ENCODE results near the gene ABHD6. TPM values are rescaled to one million over a fixed set of nuclear protein-coding genes. Genes with fewer than 3 reads are reported as not detected.
A peak's percentile ranks its signal among the peaks of the same experiment; 100 is the strongest.

The ABHD6 gene, protein sequence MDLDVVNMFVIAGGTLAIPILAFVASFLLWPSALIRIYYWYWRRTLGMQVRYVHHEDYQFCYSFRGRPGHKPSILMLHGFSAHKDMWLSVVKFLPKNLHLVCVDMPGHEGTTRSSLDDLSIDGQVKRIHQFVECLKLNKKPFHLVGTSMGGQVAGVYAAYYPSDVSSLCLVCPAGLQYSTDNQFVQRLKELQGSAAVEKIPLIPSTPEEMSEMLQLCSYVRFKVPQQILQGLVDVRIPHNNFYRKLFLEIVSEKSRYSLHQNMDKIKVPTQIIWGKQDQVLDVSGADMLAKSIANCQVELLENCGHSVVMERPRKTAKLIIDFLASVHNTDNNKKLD
- 26.4 and 28.2 TPM in 2 replicates for total RNA-seq

DNA sequence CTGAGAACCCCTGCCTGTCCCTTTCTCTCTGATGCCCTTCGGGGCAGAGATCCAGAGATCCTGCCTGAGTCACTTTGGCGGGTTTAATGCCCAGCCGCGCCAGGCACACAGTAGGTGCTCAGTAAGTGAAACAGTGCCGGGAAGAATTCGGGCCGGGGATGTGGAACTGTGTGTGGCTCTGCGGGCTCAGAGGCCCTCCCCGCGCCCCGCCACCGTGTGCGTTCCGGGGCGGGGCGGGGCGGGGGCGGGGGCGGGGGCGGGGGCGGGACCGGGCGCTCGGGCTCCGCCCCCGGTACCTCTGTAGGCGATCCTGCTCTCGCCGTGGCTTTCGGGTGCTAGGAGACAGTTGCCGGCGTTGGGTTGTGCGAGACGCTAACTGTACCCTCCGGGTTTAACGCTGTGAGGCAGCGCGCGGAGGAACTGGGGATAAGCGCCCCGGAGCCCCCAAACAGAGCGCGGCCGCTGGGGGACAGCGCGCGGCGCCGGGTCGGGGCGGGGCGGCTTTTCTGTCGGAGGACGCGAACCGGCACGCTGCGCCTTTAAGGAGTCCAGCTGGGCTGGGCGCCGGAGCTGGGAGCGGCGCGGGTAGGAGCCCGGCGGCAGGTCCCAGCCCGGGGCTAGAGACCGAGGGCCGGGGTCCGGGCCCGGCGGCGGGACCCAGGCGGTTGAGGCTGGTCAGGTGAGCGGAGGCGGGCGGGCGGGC, at the start of gene ABHD6:
Gene ABHD6 (plus strand): TSS at position 555 of the 703 bp plus-strand sequence. CDS start 18,795 bp downstream, outside the sequence.
- peak within 1 kb of the TSS; percentile 86 for H3K27ac Mint-ChIP-seq
- DNase-seq (ENCODE audit: low spot score), result peak; percentile 79
- intact Hi-C loops (cut with micrococcal nuclease), result loop anchor here (1.0 to 10.0 kb wide), 7 partner anchors 21 to 257 kb away; partner anchors contain the start of genes HTD2, KCTD6, PDHB and RPP14
- H3K27me3 Mint-ChIP-seq (ENCODE audit: low read depth), result peaks cover 16% of the 10 kb centered on the region
- peaks cover 25% of the 10 kb centered on the region for H3K4me1 Mint-ChIP-seq (ENCODE audit: low read depth)
- peaks cover 4% of the 10 kb centered on the region for H3K36me3 Mint-ChIP-seq (ENCODE audit: low read depth)
- H3K9me3 Mint-ChIP-seq, result no peaks in the 10 kb centered on the region
- peak within 1 kb of the TSS; percentile 97 for H3K4me3 Mint-ChIP-seq (ENCODE audit: low read depth)

DNA sequence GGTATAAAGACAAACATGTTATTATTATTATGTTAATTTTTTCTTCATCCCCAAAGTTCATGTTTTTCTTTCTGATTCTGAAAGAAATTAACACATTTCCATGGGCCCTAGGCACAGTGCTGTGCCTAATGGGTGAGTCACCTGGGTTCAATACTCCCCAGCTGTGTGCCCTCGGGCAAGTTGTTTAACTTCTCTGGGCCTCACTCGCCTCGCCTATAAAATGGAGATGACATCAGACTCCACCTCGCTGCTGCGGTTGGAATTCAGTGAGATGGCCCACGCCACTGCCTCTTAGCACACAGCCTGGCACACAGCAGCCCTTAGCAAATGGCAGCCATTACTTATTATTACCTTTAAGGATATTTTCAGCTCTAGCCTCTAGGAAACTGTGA, 49.4 kb upstream of the ABHD6 start:
- no peak overlapping the region for H3K27ac Mint-ChIP-seq
- intact Hi-C loops (cut with micrococcal nuclease), result loop anchor here (5.0 to 10.0 kb wide), 2 partner anchors 49 to 227 kb away; partner anchors contain the start of gene ABHD6
- no peak overlapping the region for H3K4me3 Mint-ChIP-seq (ENCODE audit: low read depth)
- H3K4me1 Mint-ChIP-seq (ENCODE audit: low read depth), result peaks cover 3% of the 10 kb centered on the region
- no peaks in the 10 kb centered on the region for H3K27me3 Mint-ChIP-seq (ENCODE audit: low read depth)
- H3K9me3 Mint-ChIP-seq, result no peaks in the 10 kb centered on the region
- no peaks in the 10 kb centered on the region for H3K36me3 Mint-ChIP-seq (ENCODE audit: low read depth)
- no peak for DNase-seq (ENCODE audit: low spot score)

DNA sequence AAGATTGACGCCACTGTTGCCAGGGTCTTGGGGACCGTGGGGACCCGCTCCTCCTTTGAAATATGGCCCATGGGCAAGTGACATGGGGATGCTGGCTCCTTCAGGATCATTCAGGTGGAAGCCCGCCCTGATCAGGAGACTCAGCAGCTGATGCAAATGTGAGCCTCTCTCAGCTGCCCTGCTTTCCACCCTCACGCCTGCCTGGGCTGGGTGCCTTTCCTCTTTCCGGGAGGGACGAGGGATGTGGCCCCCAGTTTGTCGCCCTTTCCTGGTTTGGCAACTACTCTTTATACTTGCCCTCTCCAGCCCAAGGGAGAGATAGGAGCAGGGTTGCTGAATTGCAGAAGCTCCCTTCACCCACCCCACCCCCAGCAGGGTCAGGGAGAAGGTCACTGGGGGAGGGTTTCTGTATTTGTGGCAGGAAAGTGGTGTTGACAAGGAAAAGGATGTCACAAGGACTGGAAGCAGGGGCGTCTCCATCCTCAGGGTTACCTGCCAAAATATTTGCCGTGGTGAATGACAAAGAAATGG, 48.6 kb upstream of the ABHD6 start:
- Mint-ChIP-seq H3K36me3 (ENCODE audit: low read depth) (no peaks in the 10 kb centered on the region), H3K27me3 (ENCODE audit: low read depth) (no peaks in the 10 kb centered on the region), H3K4me1 (ENCODE audit: low read depth) (peaks cover 3% of the 10 kb centered on the region), H3K9me3 (no peaks in the 10 kb centered on the region), H3K27ac (no peak overlapping the region), H3K4me3 (ENCODE audit: low read depth) (no peak overlapping the region)
- intact Hi-C loops (cut with micrococcal nuclease), result loop anchor here (5.0 to 10.0 kb wide), 2 partner anchors 48 to 226 kb away; partner anchors contain the start of gene ABHD6
- no peak for DNase-seq (ENCODE audit: low spot score)

- DNase-seq (ENCODE audit: low spot score), result no peak
- intact Hi-C loops (cut with micrococcal nuclease), result loop anchor here (5.0 to 10.0 kb wide), 2 partner anchors 48 to 225 kb away; partner anchors contain the start of gene ABHD6
- H3K4me3 Mint-ChIP-seq (ENCODE audit: low read depth), result no peak overlapping the region
- H3K27me3 Mint-ChIP-seq (ENCODE audit: low read depth), result no peaks in the 10 kb centered on the region
- no peak overlapping the region for H3K27ac Mint-ChIP-seq
- no peaks in the 10 kb centered on the region for H3K9me3 Mint-ChIP-seq
- H3K36me3 Mint-ChIP-seq (ENCODE audit: low read depth), result no peaks in the 10 kb centered on the region
- H3K4me1 Mint-ChIP-seq (ENCODE audit: low read depth), result peaks cover 3% of the 10 kb centered on the region
These were observed 47.9 kb upstream of the ABHD6 start for GRCh38 chr3:58189691-58190090.

DNA sequence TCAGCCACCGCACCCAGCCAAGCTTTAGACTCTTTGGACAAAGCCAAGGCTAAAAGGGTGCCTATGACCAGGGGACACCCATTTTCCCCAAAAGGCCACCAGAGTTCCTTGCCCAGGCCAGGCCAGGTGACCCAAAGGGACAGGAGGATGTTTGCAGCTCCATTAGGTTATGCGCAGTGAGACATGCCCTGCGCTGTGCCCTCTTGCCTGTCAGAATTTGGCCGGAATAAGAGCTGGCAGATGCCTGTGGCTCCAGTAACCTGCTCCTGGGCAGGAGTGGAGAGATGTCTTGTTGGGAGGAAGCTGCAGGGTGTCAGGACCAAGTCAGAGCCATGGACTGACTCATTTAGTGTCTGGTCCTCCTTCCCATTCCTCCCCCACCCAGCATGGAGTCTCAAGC, 47.3 kb upstream of the ABHD6 start:
- Mint-ChIP-seq H3K27me3 (ENCODE audit: low read depth) (no peaks in the 10 kb centered on the region), H3K4me3 (ENCODE audit: low read depth) (no peak overlapping the region), H3K36me3 (ENCODE audit: low read depth) (no peaks in the 10 kb centered on the region), H3K4me1 (ENCODE audit: low read depth) (peaks cover 3% of the 10 kb centered on the region), H3K27ac (no peak overlapping the region), H3K9me3 (no peaks in the 10 kb centered on the region)
- no peak for DNase-seq (ENCODE audit: low spot score)
- intact Hi-C loops (cut with micrococcal nuclease), result no loop called here

DNA sequence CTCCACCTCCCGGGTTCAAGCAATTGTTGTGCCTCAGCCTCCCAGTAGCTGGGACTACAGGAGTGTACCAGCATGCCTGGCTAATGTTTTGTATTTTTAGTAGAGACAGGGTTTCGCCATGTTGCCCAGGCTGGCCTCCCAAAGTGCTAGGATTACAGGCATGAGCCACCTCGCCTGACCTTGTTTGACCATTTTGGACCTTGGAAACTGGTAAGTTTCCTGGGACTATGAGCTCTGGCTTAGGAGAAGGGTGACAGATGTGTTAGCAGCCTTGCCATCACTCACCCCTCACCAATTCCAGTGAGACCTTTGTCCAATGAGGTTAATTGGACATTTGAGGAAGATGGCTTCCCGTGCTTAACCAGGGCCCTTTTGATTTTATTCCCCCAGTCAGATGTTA, 46.7 kb upstream of the ABHD6 start:
- Mint-ChIP-seq H3K9me3 (no peaks in the 10 kb centered on the region), H3K4me3 (ENCODE audit: low read depth) (no peak overlapping the region), H3K27ac (no peak overlapping the region), H3K27me3 (ENCODE audit: low read depth) (no peaks in the 10 kb centered on the region), H3K36me3 (ENCODE audit: low read depth) (no peaks in the 10 kb centered on the region), H3K4me1 (ENCODE audit: low read depth) (peaks cover 3% of the 10 kb centered on the region)
- intact Hi-C loops (cut with micrococcal nuclease), result no loop called here
- no peak for DNase-seq (ENCODE audit: low spot score)

DNA sequence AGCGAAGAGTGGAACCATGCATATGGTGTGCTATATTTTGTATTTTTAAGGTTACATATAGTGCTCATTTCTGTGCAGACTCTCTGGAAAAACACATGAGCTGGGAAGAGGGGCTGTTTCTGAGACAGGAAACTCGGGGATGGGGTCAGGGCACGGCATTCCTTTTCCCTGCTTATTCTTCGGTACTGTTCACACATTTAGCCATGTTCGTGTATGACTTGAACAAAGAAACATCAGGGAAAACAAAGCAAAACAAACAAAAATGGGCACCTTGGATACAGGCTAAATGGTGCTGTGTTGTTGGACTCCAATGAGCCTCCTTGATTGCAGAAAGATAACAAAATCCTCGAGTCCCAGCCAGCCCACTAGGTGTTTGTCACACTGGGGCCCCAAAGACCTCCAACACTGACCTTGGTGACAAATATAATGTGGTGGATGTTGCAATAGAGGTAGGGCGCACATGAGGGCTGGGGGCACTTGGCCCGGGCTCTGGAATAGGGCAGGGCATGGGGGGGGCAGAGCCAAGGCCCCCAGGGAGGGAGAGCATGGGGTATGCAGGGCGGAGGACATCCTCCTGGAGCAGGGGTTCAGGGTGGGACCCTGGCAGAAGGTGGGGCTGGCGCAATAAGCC, 46.1 kb upstream of the ABHD6 start:
- H3K36me3 Mint-ChIP-seq (ENCODE audit: low read depth), result no peaks in the 10 kb centered on the region

DNA sequence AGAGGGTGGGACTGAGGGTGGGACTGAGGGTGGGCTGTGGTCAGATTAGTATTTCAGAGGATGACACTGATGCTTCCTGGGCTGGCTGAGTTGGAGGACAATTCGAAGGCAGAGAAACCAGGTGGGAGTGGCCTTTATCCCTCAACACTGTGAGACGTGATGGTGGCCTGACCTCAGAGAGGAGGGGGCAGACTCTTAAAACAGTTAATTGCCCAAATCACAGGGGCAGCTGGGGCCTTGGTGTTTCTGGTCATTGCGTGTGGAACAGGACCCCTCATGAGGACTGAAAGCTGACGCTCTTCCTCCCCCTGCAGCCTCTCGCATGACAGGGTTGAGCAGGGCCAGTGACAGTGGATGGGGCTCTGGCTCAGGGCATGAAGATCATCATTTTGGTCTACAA, 45.5 kb upstream of the ABHD6 start:
- no peak for DNase-seq (ENCODE audit: low spot score)
- H3K27ac Mint-ChIP-seq, result no peak overlapping the region

More for the DNA sequence above, 46.1 kb upstream of the ABHD6 start:
- intact Hi-C loops (cut with micrococcal nuclease), result no loop called here
- H3K4me1 Mint-ChIP-seq (ENCODE audit: low read depth), result peaks cover 3% of the 10 kb centered on the region
- H3K4me3 Mint-ChIP-seq (ENCODE audit: low read depth), result no peak overlapping the region
- H3K27me3 Mint-ChIP-seq (ENCODE audit: low read depth), result no peaks in the 10 kb centered on the region
- no peak overlapping the region for H3K27ac Mint-ChIP-seq
- no peak for DNase-seq (ENCODE audit: low spot score)
- H3K9me3 Mint-ChIP-seq, result no peaks in the 10 kb centered on the region

GRCh38 chr3:58193682-58194407, 43.7 kb upstream of the ABHD6 start:
- no peaks in the 10 kb centered on the region for H3K27me3 Mint-ChIP-seq (ENCODE audit: low read depth)
- H3K4me1 Mint-ChIP-seq (ENCODE audit: low read depth), result peaks cover 6% of the 10 kb centered on the region
- no peaks in the 10 kb centered on the region for H3K9me3 Mint-ChIP-seq
- DNase-seq (ENCODE audit: low spot score), result no peak
- intact Hi-C loops (cut with micrococcal nuclease), result no loop called here
- H3K4me3 Mint-ChIP-seq (ENCODE audit: low read depth), result no peak overlapping the region
- no peak overlapping the region for H3K27ac Mint-ChIP-seq
- H3K36me3 Mint-ChIP-seq (ENCODE audit: low read depth), result no peaks in the 10 kb centered on the region

More for the DNA sequence above, 45.5 kb upstream of the ABHD6 start:
- intact Hi-C loops (cut with micrococcal nuclease), result no loop called here
- H3K27me3 Mint-ChIP-seq (ENCODE audit: low read depth), result no peaks in the 10 kb centered on the region
- H3K36me3 Mint-ChIP-seq (ENCODE audit: low read depth), result no peaks in the 10 kb centered on the region
- no peaks in the 10 kb centered on the region for H3K9me3 Mint-ChIP-seq
- no peak overlapping the region for H3K4me3 Mint-ChIP-seq (ENCODE audit: low read depth)
- peaks cover 3% of the 10 kb centered on the region for H3K4me1 Mint-ChIP-seq (ENCODE audit: low read depth)

GRCh38 chr3:58197588-58197987, 40.0 kb upstream of the ABHD6 start:
- Mint-ChIP-seq H3K27me3 (ENCODE audit: low read depth) (no peaks in the 10 kb centered on the region), H3K4me1 (ENCODE audit: low read depth) (peaks cover 6% of the 10 kb centered on the region), H3K4me3 (ENCODE audit: low read depth) (no peak overlapping the region), H3K36me3 (ENCODE audit: low read depth) (no peaks in the 10 kb centered on the region), H3K27ac (no peak overlapping the region), H3K9me3 (no peaks in the 10 kb centered on the region)
- no peak for DNase-seq (ENCODE audit: low spot score)
- intact Hi-C loops (cut with micrococcal nuclease), result no loop called here

- intact Hi-C loops (cut with micrococcal nuclease), result loop anchor here (2.0 kb wide), 1 partner anchor 16 kb away; no protein-coding TSS in a partner anchor
- no peaks in the 10 kb centered on the region for H3K27me3 Mint-ChIP-seq (ENCODE audit: low read depth)
- H3K4me1 Mint-ChIP-seq (ENCODE audit: low read depth), result peaks cover 6% of the 10 kb centered on the region
- H3K9me3 Mint-ChIP-seq, result no peaks in the 10 kb centered on the region
- no peaks in the 10 kb centered on the region for H3K36me3 Mint-ChIP-seq (ENCODE audit: low read depth)
- no peak for DNase-seq (ENCODE audit: low spot score)
- H3K27ac Mint-ChIP-seq, result no peak overlapping the region
- no peak overlapping the region for H3K4me3 Mint-ChIP-seq (ENCODE audit: low read depth)
These were observed 39.2 kb upstream of the ABHD6 start for GRCh38 chr3:58198362-58198761.

- Mint-ChIP-seq H3K4me3 (ENCODE audit: low read depth) (no peak overlapping the region), H3K27ac (no peak overlapping the region), H3K9me3 (no peaks in the 10 kb centered on the region), H3K27me3 (ENCODE audit: low read depth) (no peaks in the 10 kb centered on the region), H3K4me1 (ENCODE audit: low read depth) (peaks cover 6% of the 10 kb centered on the region), H3K36me3 (ENCODE audit: low read depth) (no peaks in the 10 kb centered on the region)
- DNase-seq (ENCODE audit: low spot score), result no peak
- intact Hi-C loops (cut with micrococcal nuclease), result loop anchor here (2.0 kb wide), 1 partner anchor 16 kb away; no protein-coding TSS in a partner anchor
These were observed 38.8 kb upstream of the ABHD6 start for GRCh38 chr3:58198804-58199203.
